HepG2 (cell line): Measurements from ENCODE around the gene NDUFS5. TPM values are rescaled to one million over a fixed set of nuclear protein-coding genes. Genes with fewer than 3 reads are reported as not detected.

ENCODE experiments used
- ARID3A ChIP-seq: IDR thresholded peaks from 2 replicates; pipeline ENCODE4 v1.6.1; 2012; ENCODE audit warnings: low read depth, low read length, improper control_type of control experiment
- CBX2 ChIP-seq, 2 experiments: fragments of 200-600 bp in 1 of 2; sonication (generic); formaldehyde crosslinking in 1 of 2; IDR thresholded peaks; 2 replicates each; pipeline versions ENCODE4 v1.7.0 to v1.8.1; 2018 to 2022; ENCODE audit warnings: low read depth in 2 of 2, low read length in 1 of 2, mild to moderate bottlenecking in 1 of 2, missing genetic modification reagents in 1 of 2
- FOXK1 ChIP-seq: sonication (generic); formaldehyde crosslinking; IDR thresholded peaks from 2 replicates; pipeline ENCODE4 v1.4.0; 2020; ENCODE audit warnings: low read depth, missing genetic modification reagents, borderline replicate concordance
- GRHL1 ChIP-seq: sonication (generic); formaldehyde crosslinking; conservative IDR thresholded peaks from 2 replicates; pipeline ENCODE4 v1.8.0; 2022; ENCODE audit warnings: missing genetic modification reagents
- HINFP ChIP-seq: sonication (generic); formaldehyde crosslinking; IDR thresholded peaks from 2 replicates; pipeline ENCODE4 v1.4.0; 2020; ENCODE audit warnings: low read depth, mild to moderate bottlenecking, missing genetic modification reagents
- KDM2A ChIP-seq: sonication (generic); formaldehyde crosslinking; IDR thresholded peaks from 2 replicates; pipeline ENCODE4 v1.4.0; 2020; ENCODE audit warnings: low read depth, missing genetic modification reagents, borderline replicate concordance
- MIER3 ChIP-seq: IDR thresholded peaks from 2 replicates; pipeline ENCODE4 v1.6.1; 2016; ENCODE audit warnings: missing compliant biosample characterization, borderline replicate concordance
- MLX ChIP-seq: IDR thresholded peaks from 2 replicates; pipeline ENCODE4 v1.6.1; 2016
- NFE2L2 ChIP-seq: fragments of 150-350 bp; IDR thresholded peaks from 2 replicates; pipeline ENCODE4 v1.6.1; 2014; ENCODE audit warnings: low read length
- NR2F6 ChIP-seq, 2 experiments: IDR thresholded peaks; 2 replicates each; pipeline ENCODE4 v1.6.1; 2016; ENCODE audit warnings: antibody characterized with exemption in 1 of 2, mild to moderate bottlenecking in 1 of 2
- PAWR ChIP-seq: sonication (generic); formaldehyde crosslinking; IDR thresholded peaks from 2 replicates; pipeline ENCODE4 v1.4.0; 2020; ENCODE audit warnings: missing genetic modification reagents, mild to moderate bottlenecking, borderline replicate concordance
- PRDM10 ChIP-seq: sonication (generic); formaldehyde crosslinking; IDR thresholded peaks from 2 replicates; pipeline ENCODE4 v1.4.0; 2020; ENCODE audit warnings: low read depth, missing genetic modification reagents
- RBFOX2 ChIP-seq: fragments of 200-400 bp; formaldehyde crosslinking; IDR thresholded peaks from 2 replicates; pipeline ENCODE4 v1.6.1; 2017; ENCODE audit warnings: low read depth, mild to moderate bottlenecking, low read length
- SOX5 ChIP-seq: IDR thresholded peaks from 2 replicates; pipeline ENCODE4 v1.6.1; 2016; ENCODE audit warnings: borderline replicate concordance
- ZBTB8A ChIP-seq: sonication (generic); formaldehyde crosslinking; IDR thresholded peaks from 2 replicates; pipeline ENCODE4 v1.4.0; 2020; ENCODE audit warnings: mild to moderate bottlenecking, low read depth, missing genetic modification reagents, borderline replicate concordance
- ZFP62 ChIP-seq: sonication (generic); formaldehyde crosslinking; IDR thresholded peaks from 2 replicates; pipeline ENCODE4 v1.4.0; 2020; ENCODE audit warnings: missing genetic modification reagents
- ZIK1 ChIP-seq: sonication (generic); formaldehyde crosslinking; IDR thresholded peaks from 2 replicates; pipeline ENCODE4 v1.5.0; 2020; ENCODE audit warnings: mild to moderate bottlenecking, low read depth, missing genetic modification reagents, borderline replicate concordance
- ZKSCAN8 ChIP-seq: IDR thresholded peaks from 2 replicates; pipeline ENCODE4 v1.6.1; 2016; ENCODE audit warnings: borderline replicate concordance, missing genetic modification reagents, missing compliant biosample characterization
- ZNF138 ChIP-seq: sonication (generic); formaldehyde crosslinking; IDR thresholded peaks from 2 replicates; pipeline ENCODE4 v1.5.0; 2020; ENCODE audit warnings: mild to moderate bottlenecking, low read depth, missing genetic modification reagents
- ZNF264 ChIP-seq: sonication (generic); formaldehyde crosslinking; IDR thresholded peaks from 2 replicates; pipeline ENCODE4 v1.4.0; 2020; ENCODE audit warnings: missing genetic modification reagents
- polyA plus RNA-seq, 8 experiments: library from polyadenylated mRNA; depleted of rRNA in 3 of 8; stranded (reverse) in 7 of 8; unstranded in 1 of 8; fragments of >200 nt; fragmentation: Illumina TruSeq in 4 of 8; extraction: Trizol in 4 of 8; gene quantifications; 2 replicates each; pipeline versions ENCODE4 v1.2.1 to v1.2.3, GENCODE V29; 2011 to 2016; ENCODE audit warnings: low read depth in 4 of 8, missing spikeins in 1 of 8, mixed read lengths in 1 of 8; ENCODE audit not compliant: insufficient read depth in 1 of 8
- total RNA-seq, 5 experiments: library from RNA; depleted of rRNA; stranded (reverse); fragments of >200 nt; fragmentation: Illumina TruSeq; extraction: Trizol; gene quantifications; 2 replicates each; pipeline ENCODE4 v1.2.3, GENCODE V29; 2016; ENCODE audit warnings: low read depth in 1 of 5

NDUFS5 gene
- total and polyA plus RNA-seq, 2 of the 13 experiments (the other 11 are each of a cell fraction or from before 2014, with no cell fraction given) = 263 to 466 TPM

- TF ChIP-seq CBX2 (IDR thresholded peaks at IDR 0.05; ENCODE audit: low read depth, low read length) = no peak
- TF ChIP-seq CBX2 (CRISPR knock-in tag; IDR thresholded peaks at IDR 0.05; ENCODE audit: low read depth) = no peak
- TF ChIP-seq GRHL1 (CRISPR knock-in tag) = no peak
- no peak for TF ChIP-seq ZNF138 (CRISPR knock-in tag)
- TF ChIP-seq MLX = 0 out of 2 replicates have a peak, but pooled peaks have one; percentile 25
- no peak for TF ChIP-seq ZFP62 (CRISPR knock-in tag)
- TF ChIP-seq ZNF264 = no peak
- TF ChIP-seq MIER3 (CRISPR knock-in tag) = peak; percentile 37; the same call in 1 of the 2 replicates
- TF ChIP-seq ZIK1 (CRISPR knock-in tag) = no peak
- TF ChIP-seq ZKSCAN8 (CRISPR knock-in tag) = 0 out of 2 replicates have a peak, but pooled peaks have one; percentile 24
- no peak for TF ChIP-seq ZBTB8A (CRISPR knock-in tag)
- TF ChIP-seq HINFP (CRISPR knock-in tag) = no peak
- TF ChIP-seq ARID3A = 0 out of 2 replicates have a peak, but pooled peaks have one; percentile 26
- TF ChIP-seq PAWR (CRISPR knock-in tag) = no peak
- no peak for TF ChIP-seq NFE2L2
- peak; percentile 71; the same call in 1 of the 2 replicates for TF ChIP-seq PRDM10
- TF ChIP-seq SOX5 = peak; percentile 62; the same call in 1 of the 2 replicates
- TF ChIP-seq NR2F6 (IDR thresholded peaks at IDR 0.05) = peak; percentile 96
- TF ChIP-seq NR2F6 (CRISPR knock-in tag; IDR thresholded peaks at IDR 0.05) = peak; percentile 98
- no peak for TF ChIP-seq RBFOX2
- TF ChIP-seq KDM2A (CRISPR knock-in tag) = 0 out of 2 replicates have a peak, but pooled peaks have one; percentile 40
- TF ChIP-seq FOXK1 (CRISPR knock-in tag) = peak; percentile 50; the same call in 1 of the 2 replicates
Observed at GRCh38 chr1:39016604-39017171, 9.5 kb upstream of the NDUFS5 start (continued).
